K562 (cell line): ENCODE measurements around the gene BAIAP3.

Experiments used
- CCAR2 ChIP-seq: fragments of 200-400 bp; formaldehyde crosslinking; IDR thresholded peaks from 2 replicates; pipeline ENCODE4 v1.6.1; 2017; ENCODE audit warnings: mild to moderate bottlenecking, low read depth, low read length
- EZH2 ChIP-seq: IDR thresholded peaks from 2 replicates; pipeline ENCODE4 v1.6.1; 2012; ENCODE audit warnings: low read depth, mild to moderate bottlenecking, inconsistent platforms, low read length, borderline replicate concordance
- MAFK ChIP-seq: IDR thresholded peaks from 2 replicates; pipeline ENCODE4 v1.6.1; 2011; ENCODE audit warnings: low read length, improper control_type of control experiment
- SP1 ChIP-seq: sonication (generic); formaldehyde crosslinking; IDR thresholded peaks from 2 replicates; pipeline ENCODE4 v1.8.1; 2022; ENCODE audit warnings: mild to moderate bottlenecking, missing genetic modification reagents
- TFAM ChIP-seq: fragments of 250-450 bp; sonication (Bioruptor Pico); conservative IDR thresholded peaks from 2 replicates; pipeline ENCODE4 v1.5.0; 2021; ENCODE audit warnings: mild to moderate bottlenecking, moderate library complexity
- TF ChIP-seq, protein P1 (sequence below): fragments of 200-600 bp; sonication (generic); IDR thresholded peaks from one replicate; pipeline ENCODE4 v1.6.1; 2012; ENCODE audit warnings: mild to moderate bottlenecking, low read depth, low read length, inconsistent platforms

DNA sequence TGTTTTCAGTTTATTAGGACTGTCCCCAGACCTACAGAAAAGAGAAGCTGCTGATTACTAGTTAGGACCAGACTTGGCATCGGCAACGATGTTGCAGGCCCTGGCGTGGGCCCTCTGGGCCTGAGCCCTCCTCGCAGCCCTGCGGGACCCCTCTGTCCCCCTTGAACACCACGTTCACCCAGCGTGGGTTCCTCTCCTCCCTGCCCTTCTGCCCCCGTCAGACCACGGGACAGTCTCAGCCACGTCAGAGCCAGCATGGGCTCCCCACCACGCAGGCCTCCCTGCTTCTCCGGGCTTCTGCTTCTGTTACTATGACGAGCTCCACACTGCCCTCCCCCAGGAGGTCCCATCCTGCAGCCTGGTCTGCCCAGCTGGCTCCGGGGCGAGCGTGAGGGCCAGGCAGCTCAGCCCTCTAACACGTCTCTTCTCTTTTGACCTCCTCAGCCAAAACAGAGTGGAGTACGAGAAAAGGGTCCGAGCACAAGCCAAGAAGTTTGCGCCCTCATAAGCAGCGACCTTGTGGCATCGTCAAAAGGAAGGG lies 9.1 kb upstream of the BAIAP3 start:
- TF ChIP-seq TFAM (no peak), EZH2 (no peak), SP1 (CRISPR knock-in tag) (no peak), CCAR2 (no peak), MAFK (no peak)
- TF ChIP-seq, protein P1, sequence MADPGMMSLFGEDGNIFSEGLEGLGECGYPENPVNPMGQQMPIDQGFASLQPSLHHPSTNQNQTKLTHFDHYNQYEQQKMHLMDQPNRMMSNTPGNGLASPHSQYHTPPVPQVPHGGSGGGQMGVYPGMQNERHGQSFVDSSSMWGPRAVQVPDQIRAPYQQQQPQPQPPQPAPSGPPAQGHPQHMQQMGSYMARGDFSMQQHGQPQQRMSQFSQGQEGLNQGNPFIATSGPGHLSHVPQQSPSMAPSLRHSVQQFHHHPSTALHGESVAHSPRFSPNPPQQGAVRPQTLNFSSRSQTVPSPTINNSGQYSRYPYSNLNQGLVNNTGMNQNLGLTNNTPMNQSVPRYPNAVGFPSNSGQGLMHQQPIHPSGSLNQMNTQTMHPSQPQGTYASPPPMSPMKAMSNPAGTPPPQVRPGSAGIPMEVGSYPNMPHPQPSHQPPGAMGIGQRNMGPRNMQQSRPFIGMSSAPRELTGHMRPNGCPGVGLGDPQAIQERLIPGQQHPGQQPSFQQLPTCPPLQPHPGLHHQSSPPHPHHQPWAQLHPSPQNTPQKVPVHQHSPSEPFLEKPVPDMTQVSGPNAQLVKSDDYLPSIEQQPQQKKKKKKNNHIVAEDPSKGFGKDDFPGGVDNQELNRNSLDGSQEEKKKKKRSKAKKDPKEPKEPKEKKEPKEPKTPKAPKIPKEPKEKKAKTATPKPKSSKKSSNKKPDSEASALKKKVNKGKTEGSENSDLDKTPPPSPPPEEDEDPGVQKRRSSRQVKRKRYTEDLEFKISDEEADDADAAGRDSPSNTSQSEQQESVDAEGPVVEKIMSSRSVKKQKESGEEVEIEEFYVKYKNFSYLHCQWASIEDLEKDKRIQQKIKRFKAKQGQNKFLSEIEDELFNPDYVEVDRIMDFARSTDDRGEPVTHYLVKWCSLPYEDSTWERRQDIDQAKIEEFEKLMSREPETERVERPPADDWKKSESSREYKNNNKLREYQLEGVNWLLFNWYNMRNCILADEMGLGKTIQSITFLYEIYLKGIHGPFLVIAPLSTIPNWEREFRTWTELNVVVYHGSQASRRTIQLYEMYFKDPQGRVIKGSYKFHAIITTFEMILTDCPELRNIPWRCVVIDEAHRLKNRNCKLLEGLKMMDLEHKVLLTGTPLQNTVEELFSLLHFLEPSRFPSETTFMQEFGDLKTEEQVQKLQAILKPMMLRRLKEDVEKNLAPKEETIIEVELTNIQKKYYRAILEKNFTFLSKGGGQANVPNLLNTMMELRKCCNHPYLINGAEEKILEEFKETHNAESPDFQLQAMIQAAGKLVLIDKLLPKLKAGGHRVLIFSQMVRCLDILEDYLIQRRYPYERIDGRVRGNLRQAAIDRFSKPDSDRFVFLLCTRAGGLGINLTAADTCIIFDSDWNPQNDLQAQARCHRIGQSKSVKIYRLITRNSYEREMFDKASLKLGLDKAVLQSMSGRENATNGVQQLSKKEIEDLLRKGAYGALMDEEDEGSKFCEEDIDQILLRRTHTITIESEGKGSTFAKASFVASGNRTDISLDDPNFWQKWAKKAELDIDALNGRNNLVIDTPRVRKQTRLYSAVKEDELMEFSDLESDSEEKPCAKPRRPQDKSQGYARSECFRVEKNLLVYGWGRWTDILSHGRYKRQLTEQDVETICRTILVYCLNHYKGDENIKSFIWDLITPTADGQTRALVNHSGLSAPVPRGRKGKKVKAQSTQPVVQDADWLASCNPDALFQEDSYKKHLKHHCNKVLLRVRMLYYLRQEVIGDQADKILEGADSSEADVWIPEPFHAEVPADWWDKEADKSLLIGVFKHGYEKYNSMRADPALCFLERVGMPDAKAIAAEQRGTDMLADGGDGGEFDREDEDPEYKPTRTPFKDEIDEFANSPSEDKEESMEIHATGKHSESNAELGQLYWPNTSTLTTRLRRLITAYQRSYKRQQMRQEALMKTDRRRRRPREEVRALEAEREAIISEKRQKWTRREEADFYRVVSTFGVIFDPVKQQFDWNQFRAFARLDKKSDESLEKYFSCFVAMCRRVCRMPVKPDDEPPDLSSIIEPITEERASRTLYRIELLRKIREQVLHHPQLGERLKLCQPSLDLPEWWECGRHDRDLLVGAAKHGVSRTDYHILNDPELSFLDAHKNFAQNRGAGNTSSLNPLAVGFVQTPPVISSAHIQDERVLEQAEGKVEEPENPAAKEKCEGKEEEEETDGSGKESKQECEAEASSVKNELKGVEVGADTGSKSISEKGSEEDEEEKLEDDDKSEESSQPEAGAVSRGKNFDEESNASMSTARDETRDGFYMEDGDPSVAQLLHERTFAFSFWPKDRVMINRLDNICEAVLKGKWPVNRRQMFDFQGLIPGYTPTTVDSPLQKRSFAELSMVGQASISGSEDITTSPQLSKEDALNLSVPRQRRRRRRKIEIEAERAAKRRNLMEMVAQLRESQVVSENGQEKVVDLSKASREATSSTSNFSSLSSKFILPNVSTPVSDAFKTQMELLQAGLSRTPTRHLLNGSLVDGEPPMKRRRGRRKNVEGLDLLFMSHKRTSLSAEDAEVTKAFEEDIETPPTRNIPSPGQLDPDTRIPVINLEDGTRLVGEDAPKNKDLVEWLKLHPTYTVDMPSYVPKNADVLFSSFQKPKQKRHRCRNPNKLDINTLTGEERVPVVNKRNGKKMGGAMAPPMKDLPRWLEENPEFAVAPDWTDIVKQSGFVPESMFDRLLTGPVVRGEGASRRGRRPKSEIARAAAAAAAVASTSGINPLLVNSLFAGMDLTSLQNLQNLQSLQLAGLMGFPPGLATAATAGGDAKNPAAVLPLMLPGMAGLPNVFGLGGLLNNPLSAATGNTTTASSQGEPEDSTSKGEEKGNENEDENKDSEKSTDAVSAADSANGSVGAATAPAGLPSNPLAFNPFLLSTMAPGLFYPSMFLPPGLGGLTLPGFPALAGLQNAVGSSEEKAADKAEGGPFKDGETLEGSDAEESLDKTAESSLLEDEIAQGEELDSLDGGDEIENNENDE: no peak
